ENCODE measurements around the gene NHEJ1. TPM values are rescaled to one million over a fixed set of nuclear protein-coding genes. Genes with fewer than 3 reads are reported as not detected.

Gene NHEJ1
- total RNA-seq, 1 experiment from 2014 or later, result 16.4 TPM

- Histone ChIP-seq H3K9me2 (ENCODE audit: insufficient read depth) (no peaks in the 10 kb centered on the region), H3K27ac (ENCODE audit: low read depth, low read length) (no peak overlapping the region), H3K4me1 (ENCODE audit: control insufficient read depth in 1 of 2, insufficient read depth in 2 of 2, low read length in 2 of 2) (peaks cover 12 to 14% of the 10 kb centered on the region in 2 experiments), H3K79me2 (ENCODE audit: insufficient read depth, low read length) (no peaks in the 10 kb centered on the region), H3K4me2 (ENCODE audit: low read length) (no peak overlapping the region), H3K9ac (ENCODE audit: low read length) (no peak overlapping the region), H4K20me1 (ENCODE audit: insufficient read depth) (no peaks in the 10 kb centered on the region), H3K27me3 (ENCODE audit: insufficient read depth, low read length) (no peaks in the 10 kb centered on the region; the same call in 1 of the 2 replicates), H3K9me3 (ENCODE audit: control insufficient read depth in 1 of 2, insufficient read depth in 1 of 2, low read depth in 1 of 2, low read length in 2 of 2) (no peaks in the 10 kb centered on the region), H2AFZ (ENCODE audit: low read depth, low read length, poor library complexity, severe bottlenecking) (no peak overlapping the region), H3K4me3 (replicated peaks in 1 of 2; ENCODE audit: low read depth in 1 of 2, low read length in 2 of 2) (no peak overlapping the region), H3K36me3 (ENCODE audit: control insufficient read depth in 1 of 2, insufficient read depth in 2 of 2, low read length in 2 of 2) (no peaks in the 10 kb centered on the region)
- CTCF ChIA-PET, result interaction anchor here (0.7 to 5.6 kb wide), 28 partner anchors 8 to 266 kb away, joined by 3 to 51 read pairs (median 6); no protein-coding TSS in a partner anchor
- POLR2A ChIA-PET, result no interaction called here
- no TSS peak for BruUV-seq (replicated peaks)
- intact Hi-C loops (cut with micrococcal nuclease), result no loop called here
- no peak for DNase-seq (ENCODE audit: low read depth, low spot score)
- RAD21 ChIA-PET (ENCODE audit: low non-redundant PET in 1 of 2, low total read pairs in 2 of 2, uncharacterized antibody in 2 of 2, unreplicated experiment in 2 of 2), result interaction anchor here (0.7 to 2.2 kb wide), 8 partner anchors 35 to 269 kb away, joined by 3 to 10 read pairs (median 6); no protein-coding TSS in a partner anchor
- no peak for ATAC-seq
- TF ChIP-seq POLR2AphosphoS5 (IDR thresholded peaks at IDR 0.05; ENCODE audit: low read depth, low read length), result no peak
- TF ChIP-seq EZH2 (IDR thresholded peaks at IDR 0.05), result no peak
- no peak for TF ChIP-seq POLR2A (IDR thresholded peaks at IDR 0.05; ENCODE audit: borderline replicate concordance, extremely low read depth, insufficient read depth, insufficient read length)
These were observed 40.5 kb downstream of the NHEJ1 start for GRCh38 chr2:219120082-219120481.

- Histone ChIP-seq H3K36me3 (ENCODE audit: control insufficient read depth in 1 of 2, insufficient read depth in 2 of 2, low read length in 2 of 2) (no peaks in the 10 kb centered on the region), H3K4me2 (ENCODE audit: low read length) (no peak overlapping the region), H3K79me2 (ENCODE audit: insufficient read depth, low read length) (no peaks in the 10 kb centered on the region), H3K9ac (ENCODE audit: low read length) (no peak overlapping the region), H3K27ac (ENCODE audit: low read depth, low read length) (no peak overlapping the region), H3K9me2 (ENCODE audit: insufficient read depth) (no peaks in the 10 kb centered on the region), H3K27me3 (ENCODE audit: insufficient read depth, low read length) (no peaks in the 10 kb centered on the region; the same call in 1 of the 2 replicates), H3K4me3 (replicated peaks in 1 of 2; ENCODE audit: low read depth in 1 of 2, low read length in 2 of 2) (no peak overlapping the region), H3K4me1 (ENCODE audit: control insufficient read depth in 1 of 2, insufficient read depth in 2 of 2, low read length in 2 of 2) (peaks cover 7 to 8% of the 10 kb centered on the region in 2 experiments), H2AFZ (ENCODE audit: low read depth, low read length, poor library complexity, severe bottlenecking) (no peak overlapping the region), H4K20me1 (ENCODE audit: insufficient read depth) (no peaks in the 10 kb centered on the region), H3K9me3 (ENCODE audit: control insufficient read depth in 1 of 2, insufficient read depth in 1 of 2, low read depth in 1 of 2, low read length in 2 of 2) (no peaks in the 10 kb centered on the region)
- intact Hi-C loops (cut with micrococcal nuclease), result loop anchor here (1.0 to 5.0 kb wide), 5 partner anchors 46 to 267 kb away; no protein-coding TSS in a partner anchor
- ChIA-PET POLR2A (no interaction called here), RAD21 (ENCODE audit: low non-redundant PET in 1 of 2, low total read pairs in 2 of 2, uncharacterized antibody in 2 of 2, unreplicated experiment in 2 of 2) (interaction anchor here (0.7 to 2.2 kb wide), 8 partner anchors 35 to 269 kb away, joined by 3 to 10 read pairs (median 6); no protein-coding TSS in a partner anchor), CTCF (interaction anchor here (0.7 to 5.6 kb wide), 32 partner anchors 9 to 266 kb away, joined by 3 to 51 read pairs (median 4); no protein-coding TSS in a partner anchor)
- DNase-seq (ENCODE audit: low read depth, low spot score) (peak; percentile 27), ATAC-seq (peak; percentile 93)
- no TSS peak for BruUV-seq (replicated peaks)
- no peak for TF ChIP-seq SP1 (IDR thresholded peaks at IDR 0.05; ENCODE audit: low read depth)
- TF ChIP-seq ZFX (IDR thresholded peaks at IDR 0.05), result no peak
- no peak for TF ChIP-seq CEBPB (IDR thresholded peaks at IDR 0.05; ENCODE audit: low read depth)
- TF ChIP-seq CTCF (IDR thresholded peaks at IDR 0.05 in 2 of 3, conservative IDR thresholded peaks at IDR 0.05 in 1 of 3; ENCODE audit: borderline replicate concordance in 1 of 3, insufficient read depth in 1 of 3, low read depth in 2 of 3, low read length in 2 of 3), result peak; percentile 67 to 93 (median 90)
- TF ChIP-seq ZBTB33 (IDR thresholded peaks at IDR 0.05; ENCODE audit: extremely low read depth, insufficient replicate concordance, low read length), result no peak
- TF ChIP-seq RAD21 (IDR thresholded peaks at IDR 0.05; ENCODE audit: low read depth), result peak; percentile 91
- no peak for TF ChIP-seq SRF (IDR thresholded peaks at IDR 0.05; ENCODE audit: low read depth)
These were observed 41.1 kb downstream of the NHEJ1 start for GRCh38 chr2:219119422-219120043.

All from HCT116 (cell line).